ENCODE results near the gene PSME2.

Gene PSME2

DNA sequence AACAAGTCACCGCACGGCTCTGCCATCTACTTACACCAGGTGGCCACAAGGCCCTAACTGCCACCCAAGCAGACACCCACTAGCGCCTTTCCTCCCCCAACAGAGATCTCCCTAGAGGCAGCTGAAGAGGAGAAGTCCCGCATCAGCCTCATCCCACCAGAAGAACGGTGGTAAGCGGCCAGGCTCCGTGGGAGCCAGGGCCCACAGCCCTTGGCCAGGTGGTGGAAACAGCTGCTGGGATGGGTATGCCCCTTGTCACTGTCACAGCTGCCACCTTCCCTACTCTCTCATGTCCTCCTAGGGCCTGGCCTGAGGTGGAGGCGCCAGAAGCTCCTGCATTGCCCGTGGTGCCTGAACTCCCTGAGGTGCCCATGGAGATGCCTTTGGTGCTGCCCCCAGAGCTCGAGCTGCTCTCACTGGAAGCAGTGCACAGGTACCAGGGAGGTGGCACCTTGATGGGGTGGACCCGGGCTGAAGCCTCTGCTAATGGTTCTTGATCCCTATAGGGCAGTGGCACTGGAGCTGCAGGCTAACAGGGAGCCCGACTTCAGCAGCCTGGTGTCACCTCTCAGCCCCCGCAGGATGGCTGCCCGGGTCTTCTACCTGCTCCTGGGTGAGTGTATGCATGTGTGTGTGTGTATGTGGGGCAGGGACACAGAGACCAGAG is 33.0 kb upstream of the PSME2 start:
- no peak for DNase-seq

DNA sequence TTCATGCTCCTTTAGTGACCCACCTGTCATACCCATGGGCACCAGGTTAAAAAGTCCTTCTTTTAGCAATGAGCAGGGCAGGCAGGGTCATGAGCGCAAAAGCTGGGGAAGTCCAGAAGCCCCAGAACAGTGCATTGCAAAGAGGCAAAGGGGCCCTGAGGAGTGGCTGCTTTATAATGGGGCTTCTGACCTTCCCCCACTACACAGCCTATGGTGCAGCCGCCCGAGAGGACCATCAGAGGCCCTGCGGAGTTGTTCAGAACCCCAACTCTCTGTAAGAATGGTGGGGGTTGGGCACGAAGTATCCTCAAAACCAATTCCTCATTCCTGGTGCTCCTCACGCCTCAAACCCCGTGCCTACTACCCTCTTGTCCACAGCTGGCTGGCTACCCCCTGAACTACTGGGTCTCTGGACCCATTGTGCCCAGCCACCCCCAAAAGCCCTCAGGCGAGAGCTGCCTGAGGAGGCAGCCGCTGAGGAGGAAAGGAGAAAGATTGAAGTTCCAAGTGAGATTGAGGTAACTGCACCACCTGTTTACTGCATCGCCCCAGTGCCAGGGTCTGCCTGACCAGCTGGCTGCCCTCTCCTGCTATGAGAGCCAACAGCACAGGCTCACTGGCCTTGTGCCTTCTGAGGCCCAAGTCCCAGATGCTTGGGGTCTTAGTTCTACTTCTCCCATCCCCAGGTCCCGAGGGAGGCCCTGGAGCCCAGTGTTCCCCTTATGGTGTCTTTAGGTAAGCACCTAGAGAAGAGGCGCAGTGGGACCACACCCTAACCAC is 32.2 kb upstream of the PSME2 start:
- DNase-seq = no peak

DNA sequence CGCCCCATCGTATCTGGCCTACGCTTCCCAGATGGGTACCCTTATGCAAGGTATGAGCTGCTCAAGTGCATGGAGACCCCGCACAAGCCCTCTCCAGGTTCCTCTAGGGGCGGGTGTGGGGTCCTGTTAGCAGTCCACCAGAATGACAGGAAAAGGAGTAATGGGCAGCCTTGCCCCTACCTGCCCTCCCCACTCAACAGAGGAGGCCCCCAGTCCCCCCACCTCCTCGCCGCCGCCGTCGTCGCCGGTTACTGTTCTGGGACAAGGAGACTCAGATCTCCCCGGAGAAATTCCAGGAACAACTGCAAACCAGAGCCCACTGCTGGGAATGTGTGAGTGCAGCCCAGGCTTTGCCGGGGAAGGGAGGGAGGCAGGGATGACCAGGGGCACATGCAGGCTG is 31.5 kb upstream of the PSME2 start:
- DNase-seq = no peak

DNA sequence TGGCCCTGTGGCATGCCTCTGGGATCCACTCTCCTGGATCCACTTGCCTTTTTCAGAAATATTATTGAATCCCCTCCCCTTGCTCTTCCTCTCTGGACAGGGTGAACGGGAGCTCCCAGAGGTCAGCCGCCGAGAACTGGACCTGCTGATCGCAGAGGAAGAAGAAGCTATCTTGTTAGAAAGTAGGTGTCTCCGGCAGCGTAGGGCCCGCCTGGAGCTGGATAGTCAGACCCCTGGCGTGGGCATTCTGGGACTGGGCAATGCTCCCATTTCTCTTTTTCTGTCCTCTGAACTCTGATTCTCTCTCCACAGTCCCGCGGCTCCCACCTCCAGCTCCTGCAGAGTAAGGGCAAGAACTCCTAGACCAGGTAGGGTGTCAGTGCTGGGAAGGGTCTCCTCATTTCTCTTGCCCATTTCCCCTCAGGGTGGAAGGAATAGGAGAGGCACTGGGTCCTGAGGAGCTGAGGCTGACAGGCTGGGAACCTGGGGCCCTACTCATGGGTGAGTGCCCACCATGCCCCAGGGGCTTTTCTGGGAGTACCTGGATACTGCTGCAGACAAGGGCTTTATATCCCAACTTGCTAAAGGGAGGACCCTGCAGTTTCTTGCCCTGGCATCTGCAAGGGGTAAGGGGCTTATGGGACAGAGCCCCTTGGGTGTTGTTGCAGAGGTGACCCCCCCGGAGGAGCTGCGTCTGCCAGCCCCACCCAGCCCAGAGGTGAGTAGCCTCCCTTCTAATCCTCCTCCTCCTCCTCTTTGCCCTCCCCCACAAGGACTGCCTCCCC is 30.8 kb upstream of the PSME2 start:
- DNase-seq = no peak

DNA sequence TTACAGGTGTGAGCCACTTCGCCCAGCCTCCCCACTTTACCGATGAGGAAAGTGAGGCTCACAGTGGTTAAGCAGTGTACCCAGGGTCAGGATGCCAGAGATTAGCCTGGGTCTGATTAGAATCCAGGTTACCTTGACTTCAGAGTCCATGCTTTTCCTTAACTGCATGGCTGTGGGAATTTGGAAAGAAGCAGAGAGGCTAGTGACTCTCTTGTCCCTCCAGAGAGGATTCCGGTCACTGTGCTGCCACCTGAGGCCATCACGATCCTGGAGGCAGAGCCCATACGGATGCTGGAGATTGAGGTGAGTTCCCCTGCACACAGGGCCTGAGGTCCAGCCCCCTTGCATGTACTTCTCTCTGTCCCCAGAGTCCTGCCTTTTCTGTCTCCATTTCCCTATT is 30.2 kb upstream of the PSME2 start:
- DNase-seq = no peak

DNA sequence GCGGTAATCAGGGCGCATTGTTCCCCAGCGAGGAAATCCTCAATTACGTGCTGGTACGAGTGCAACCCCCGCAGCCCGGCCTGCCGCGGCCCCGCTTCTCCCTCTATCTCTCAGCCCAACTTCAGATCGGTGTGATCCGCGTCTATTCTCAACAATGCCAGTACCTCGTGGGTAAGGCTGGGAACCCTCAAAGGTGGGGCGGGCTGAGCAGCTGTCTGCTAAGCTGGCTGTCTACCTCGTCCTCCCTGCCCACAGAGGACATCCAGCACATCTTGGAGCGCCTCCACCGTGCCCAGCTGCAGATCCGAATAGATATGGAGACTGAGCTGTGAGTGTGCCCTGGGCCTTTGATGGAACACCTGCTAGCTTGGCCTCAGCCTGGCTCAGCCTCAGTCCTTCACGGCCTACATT is 26.5 kb upstream of the PSME2 start:
- no peak for DNase-seq

DNA sequence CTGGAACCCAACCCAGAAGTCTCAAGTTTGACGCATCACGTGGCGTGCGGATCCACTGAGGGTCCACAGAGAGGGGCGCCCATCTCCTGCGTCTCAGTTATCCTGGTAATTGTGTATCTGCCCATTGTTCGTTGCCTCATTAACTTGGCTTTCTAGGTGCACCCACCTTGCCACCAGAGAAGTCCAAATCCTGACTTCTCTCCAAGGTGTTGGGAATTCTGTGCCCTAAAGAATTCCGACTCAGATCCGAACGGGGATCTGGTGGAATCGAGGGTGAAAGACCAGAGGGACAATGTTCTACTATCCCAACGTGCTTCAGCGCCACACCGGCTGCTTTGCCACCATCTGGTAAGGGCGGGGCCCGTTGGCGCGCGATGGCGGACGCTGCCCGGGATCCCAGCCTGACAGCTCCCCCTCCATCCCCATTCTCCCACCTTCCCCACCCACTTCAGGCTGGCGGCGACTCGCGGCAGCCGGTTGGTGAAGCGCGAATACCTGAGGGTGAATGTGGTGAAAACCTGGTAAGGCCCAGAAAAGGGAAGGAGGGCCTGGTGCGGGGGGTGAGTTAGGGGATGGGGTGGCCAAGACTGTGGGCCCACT is 26.0 kb upstream of the PSME2 start:
- DNase-seq = no peak

DNA sequence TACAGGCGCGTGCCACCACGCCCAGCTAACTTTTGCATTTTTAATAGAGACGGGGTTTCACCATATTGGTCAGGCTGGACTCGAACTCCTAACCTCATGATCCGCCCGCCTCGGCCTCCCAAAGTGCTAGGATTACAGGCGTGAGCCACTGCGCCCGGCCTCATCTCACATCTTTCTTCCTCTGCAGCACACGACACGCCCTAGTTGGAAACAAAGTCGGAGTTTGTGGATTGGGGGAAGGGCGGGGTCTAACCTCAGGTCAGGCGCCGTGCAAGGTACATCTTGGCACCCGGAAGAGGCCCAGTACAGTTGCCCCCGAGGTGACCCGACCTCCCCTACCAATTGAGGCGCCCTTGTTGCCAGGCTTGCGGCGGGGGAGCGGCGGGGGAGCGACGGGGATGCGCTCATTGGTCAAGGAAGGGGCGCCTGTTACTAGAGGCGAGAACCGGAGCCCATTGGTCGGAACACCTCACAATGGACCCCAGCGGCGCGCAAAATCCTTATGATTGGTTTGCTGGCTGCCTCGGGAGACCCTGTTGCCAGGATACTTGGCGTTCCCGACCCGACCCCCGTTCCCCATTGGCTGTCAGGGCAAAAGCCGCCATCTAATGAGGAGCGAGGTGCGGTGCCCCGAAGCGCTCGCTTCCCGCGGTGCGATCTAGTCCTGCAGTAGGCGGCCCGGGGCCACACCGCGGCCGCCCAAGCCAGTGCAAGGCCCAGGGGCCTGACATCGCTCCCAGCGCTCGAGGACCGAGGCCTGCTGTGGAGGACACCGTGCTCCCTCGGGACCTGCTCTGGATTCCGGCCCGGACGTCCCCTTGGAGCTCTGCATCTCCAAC is 25.2 kb upstream of the PSME2 start, which contains the start of gene REC8:
Gene REC8, plus strand, starts transcription at position 659 of the 839 bp plus-strand sequence. CDS start 473 bp downstream, outside the sequence.
- DNase-seq = peak; percentile 44 to 46

DNA sequence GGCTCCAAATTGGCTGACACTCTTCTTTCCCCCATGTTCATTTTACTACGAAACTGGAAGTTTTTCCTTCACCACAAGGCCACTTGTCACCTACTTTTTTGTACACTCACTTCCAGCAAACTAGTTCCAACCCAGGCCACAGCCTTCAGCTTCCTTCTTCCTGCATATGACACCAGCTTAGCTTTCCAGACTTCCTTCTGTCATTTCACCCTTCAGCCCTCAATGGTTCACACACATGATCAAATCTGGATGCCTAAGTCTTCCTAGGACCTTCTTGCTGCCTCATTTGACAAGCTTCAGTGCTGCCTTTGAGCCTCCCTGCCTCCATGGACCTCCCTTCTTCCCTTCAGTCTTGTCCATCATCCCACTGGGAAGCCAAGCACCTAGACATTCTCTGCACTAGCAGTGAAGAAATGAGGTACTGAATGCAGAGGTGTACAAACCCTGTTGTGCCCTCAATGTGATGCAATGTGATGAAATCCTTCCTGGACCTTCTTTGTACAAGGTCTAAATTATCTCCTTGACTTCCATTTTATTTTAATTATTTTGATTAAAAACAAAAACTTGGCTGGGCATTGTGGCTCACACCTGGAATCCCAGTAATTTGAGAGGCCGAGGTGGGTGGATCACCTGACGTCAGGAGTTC is 21.2 kb upstream of the PSME2 start:
- DNase-seq = no peak

DNA sequence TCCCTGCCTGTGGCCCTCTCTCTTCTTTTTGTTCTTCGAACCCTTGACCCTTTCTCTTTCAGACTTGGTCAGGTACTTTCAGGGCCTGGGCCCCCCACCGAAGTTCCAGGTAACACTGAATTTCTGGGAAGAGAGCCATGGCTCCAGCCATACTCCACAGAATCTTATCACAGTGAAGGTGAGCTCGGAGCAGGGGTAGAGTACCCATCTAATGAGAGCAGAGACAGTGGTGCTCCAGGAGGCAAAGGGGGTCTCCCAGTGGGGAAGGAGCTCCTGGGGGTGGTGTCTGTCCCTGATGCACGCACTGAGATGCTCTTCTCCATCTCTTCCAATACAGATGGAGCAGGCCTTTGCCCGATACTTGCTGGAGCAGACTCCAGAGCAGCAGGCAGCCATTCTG is 19.4 kb upstream of the PSME2 start:
- DNase-seq = no peak

DNA sequence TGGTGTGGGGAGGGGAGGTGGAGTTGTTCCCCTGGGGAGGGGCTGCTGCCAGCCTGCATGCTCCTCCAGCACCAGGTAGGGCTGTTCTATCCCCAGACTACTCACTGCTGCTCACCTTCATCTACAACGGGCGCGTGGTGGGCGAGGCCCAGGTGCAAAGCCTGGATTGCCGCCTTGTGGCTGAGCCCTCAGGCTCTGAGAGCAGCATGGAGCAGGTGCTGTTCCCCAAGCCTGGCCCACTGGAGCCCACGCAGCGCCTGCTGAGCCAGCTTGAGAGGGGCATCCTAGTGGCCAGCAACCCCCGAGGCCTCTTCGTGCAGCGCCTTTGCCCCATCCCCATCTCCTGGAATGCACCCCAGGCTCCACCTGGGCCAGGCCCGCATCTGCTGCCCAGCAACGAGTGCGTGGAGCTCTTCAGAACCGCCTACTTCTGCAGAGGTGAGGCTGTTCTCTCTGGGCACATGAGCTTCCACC is 18.1 kb upstream of the PSME2 start:
- no peak for DNase-seq

DNA sequence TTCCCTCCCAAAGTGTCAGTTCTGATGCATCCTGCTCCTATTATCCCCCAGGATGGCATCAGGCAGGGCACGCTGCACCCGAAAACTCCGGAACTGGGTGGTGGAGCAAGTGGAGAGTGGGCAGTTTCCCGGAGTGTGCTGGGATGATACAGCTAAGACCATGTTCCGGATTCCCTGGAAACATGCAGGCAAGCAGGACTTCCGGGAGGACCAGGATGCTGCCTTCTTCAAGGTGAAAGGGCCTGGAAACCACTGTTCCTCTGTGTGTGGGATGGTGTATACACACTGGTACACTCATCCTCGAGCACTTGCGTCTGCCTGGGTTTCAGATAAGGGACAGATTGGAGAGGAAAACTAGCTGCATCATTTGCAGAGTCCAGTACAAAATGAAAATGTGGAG is 15.7 kb upstream of the PSME2 start:
- no peak for DNase-seq

DNA sequence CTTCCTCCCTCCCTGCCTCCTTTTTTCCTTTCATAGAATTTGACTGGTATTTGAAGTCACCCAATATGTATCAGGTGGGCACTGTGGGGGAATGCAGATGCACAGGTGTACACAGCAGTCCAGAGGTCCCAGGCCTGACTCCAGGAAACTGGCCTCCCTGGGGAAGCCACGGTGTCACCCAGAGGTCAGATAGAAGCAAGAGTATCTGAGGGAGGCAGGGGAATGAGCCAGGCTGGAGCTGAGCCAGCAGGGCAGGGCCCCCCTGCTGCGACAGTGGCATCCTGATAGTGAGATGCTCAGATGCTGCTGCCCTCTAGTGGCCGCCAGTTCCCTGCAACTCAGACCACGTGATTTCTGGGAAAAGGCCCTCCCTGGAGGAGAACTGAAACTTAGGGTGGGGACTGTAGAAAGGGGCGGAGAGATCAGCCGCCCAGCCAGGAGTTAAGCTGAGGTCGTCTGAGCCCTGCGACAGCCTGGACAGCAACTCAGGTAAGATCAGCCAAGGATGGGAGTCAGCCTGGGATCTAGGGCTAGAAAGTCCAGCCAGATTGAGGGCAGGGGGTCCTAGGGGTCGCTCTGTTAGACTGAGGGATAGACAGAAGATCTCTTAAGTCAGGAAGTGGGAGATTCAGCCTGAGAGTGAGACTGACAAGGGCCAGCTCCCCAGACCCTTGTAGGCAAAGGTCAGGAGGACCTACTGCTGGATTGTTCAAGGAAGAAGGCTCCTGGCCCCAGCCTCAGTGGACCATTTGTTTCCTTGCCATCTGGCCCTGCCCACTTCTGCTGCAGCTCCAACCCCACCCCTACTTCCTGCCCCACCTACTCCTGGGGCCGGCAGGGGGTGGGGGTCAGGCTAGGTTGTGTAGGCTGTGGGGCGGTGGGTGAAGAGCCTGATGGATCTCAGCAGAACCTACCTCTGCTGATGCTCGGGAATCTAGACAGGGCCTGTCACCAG is 14.7 kb upstream of the PSME2 start, which contains the start of gene IRF9:
Gene IRF9, plus strand, starts transcription at position 416 of the 955 bp plus-strand sequence. CDS start 880 bp downstream, outside the sequence.
- peak; percentile 100 for DNase-seq

DNA sequence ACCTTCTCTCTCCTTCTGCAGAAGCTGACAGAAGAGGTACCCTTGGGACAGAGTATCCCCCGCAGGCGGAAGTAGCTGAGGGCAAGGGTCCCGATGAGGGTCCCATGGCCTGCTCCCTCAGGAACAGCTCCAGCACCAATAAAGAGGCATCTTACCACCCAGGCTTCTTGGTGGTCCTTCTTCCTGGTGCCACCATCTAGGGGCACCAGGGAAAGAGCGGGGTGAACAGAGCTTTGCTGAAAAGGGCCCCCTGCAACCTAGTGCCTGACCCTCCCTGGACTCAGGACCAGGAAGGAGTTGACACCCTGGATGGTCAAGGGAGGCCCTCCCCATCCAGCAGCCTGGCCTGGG is 14.1 kb upstream of the PSME2 start:
- DNase-seq = no peak

DNA sequence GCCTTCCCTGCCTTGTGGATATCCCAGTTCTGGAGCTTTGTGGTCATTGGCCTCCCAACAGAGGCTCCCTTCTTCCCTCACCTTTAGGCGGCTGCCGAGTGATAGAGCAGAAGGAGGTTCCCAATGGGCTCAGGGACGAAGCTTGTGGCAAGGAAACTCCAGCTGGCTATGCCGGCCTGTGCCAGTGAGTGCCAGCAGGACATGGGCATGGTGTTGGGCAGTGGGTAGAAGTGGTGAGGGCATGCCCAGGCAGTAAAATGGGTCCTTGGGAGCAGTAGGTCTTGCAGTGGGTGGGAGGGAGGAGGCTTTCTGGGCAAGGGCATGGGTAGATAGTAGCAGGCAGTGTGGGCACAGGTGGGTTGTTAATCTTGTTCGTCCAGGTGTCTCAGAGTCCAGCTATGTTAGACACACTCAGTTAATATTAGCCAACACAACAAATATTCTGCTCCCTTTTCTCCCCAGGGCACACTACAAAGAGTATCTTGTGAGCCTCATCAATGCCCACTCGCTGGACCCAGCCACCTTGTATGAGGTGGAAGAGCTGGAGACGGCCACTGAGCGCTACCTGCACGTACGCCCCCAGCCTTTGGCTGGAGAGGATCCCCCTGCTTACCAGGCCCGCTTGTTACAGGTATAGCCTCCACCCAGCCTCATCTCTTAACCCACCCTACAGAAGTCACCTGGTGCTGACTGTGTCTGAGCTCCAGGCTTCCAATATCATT is 13.5 kb upstream of the PSME2 start:
- no peak for DNase-seq

DNA sequence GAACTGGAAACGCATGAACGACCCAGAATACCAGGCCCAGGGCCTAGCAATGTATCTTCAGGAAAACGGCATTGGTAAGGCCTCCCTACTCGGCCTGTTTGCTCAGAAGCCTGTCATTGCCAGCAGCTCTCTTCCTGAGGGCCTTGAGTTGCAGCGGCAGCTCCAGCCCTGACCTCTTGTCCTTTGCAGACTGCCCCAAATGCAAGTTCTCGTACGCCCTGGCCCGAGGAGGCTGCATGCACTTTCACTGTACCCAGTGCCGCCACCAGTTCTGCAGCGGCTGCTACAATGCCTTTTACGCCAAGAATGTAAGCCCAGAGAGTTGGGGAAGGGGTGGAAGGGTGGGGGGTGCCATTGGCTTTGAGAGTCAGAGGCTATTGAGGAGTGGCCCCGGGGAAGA is 10.9 kb upstream of the PSME2 start:
- DNase-seq = no peak

DNA sequence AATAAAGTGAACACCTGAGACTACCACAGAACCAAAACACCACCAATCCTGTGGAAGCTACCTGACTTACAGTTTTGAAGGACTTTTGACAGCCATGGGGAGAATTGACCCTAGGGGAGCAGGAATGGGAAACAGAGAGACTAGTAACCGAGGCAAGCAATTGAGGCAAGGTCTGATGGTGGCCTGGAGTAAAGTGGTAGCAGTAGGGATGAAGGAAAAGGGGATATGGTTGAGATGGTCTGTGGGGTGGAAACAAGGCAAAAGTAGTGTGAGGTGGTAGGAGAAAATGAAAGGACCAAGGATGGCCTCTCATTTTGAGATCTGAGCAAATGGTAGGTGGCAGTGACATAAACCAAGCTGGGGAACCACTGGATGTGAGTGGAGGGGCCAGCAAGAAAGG is 10.4 kb upstream of the PSME2 start:
- DNase-seq = no peak

DNA sequence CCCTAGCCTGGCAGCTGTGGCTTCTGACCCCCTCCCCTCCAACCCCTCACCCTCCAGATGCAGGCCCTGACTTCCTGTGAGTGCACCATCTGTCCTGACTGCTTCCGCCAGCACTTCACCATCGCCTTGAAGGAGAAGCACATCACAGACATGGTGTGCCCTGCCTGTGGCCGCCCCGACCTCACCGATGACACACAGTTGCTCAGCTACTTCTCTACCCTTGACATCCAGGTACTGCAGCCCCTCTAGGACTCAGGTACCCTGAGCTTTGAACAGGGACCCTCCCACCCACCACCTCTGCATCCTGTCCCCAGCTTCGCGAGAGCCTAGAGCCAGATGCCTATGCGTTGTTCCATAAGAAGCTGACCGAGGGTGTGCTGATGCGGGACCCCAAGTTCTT is 8.7 kb upstream of the PSME2 start:
- no peak for DNase-seq

DNA sequence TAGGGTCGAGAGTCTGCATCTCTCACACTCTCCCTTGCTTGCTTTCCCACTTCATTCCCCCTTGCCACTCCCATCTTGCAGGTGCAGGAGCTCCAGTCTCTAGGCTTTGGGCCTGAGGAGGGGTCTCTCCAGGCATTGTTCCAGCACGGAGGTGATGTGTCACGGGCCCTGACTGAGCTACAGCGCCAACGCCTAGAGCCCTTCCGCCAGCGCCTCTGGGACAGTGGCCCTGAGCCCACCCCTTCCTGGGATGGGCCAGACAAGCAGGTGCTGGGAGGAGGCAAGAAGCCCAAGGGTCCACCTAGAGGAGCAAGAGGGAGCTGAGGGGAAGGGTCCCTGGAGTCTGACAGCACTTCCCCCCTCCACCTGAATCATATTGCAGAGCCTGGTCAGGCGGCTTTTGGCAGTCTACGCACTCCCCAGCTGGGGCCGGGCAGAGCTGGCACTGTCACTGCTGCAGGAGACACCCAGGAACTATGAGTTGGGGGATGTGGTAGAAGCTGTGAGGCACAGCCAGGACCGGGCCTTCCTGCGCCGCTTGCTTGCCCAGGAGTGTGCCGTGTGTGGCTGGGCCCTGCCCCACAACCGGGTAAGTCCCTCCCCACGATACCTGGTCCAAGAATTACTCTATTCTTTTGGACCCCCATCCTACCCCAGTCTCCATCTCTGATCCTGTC is 5.1 kb upstream of the PSME2 start:
- DNase-seq = no peak
